IMR-90 (cell line): ENCODE measurements around the gene FRG2.
"Not testable (repeated sequence)": the region's sequence is repeated elsewhere in the genome, so short reads cannot be mapped to it uniquely, and the experiment has no call there.

Experiments used
- CEBPB ChIP-seq: IDR thresholded peaks from 2 replicates; pipeline ENCODE4 v1.6.1; 2012; ENCODE audit warnings: low read depth, low read length, improper control_type of control experiment
- FOS ChIP-seq: fragments of 150-350 bp; IDR thresholded peaks from 2 replicates; pipeline ENCODE4 v1.6.1; 2016; ENCODE audit warnings: low read depth, low read length
- MAFK ChIP-seq: IDR thresholded peaks from 2 replicates; pipeline ENCODE4 v1.6.1; 2012; ENCODE audit warnings: low read depth, low read length, improper control_type of control experiment
- MXI1 ChIP-seq: IDR thresholded peaks from 2 replicates; pipeline ENCODE4 v1.6.1; 2012; ENCODE audit warnings: low read depth, mild to moderate bottlenecking, low read length, moderate library complexity, borderline replicate concordance
- POLR2A ChIP-seq: IDR thresholded peaks from 2 replicates; pipeline ENCODE4 v1.6.1; 2012; ENCODE audit warnings: mild to moderate bottlenecking, low read depth, low read length
- RAD21 ChIP-seq: IDR thresholded peaks from 2 replicates; pipeline ENCODE4 v1.6.1; 2012; ENCODE audit warnings: low read length, improper control_type of control experiment
- RCOR1 ChIP-seq: IDR thresholded peaks from 2 replicates; pipeline ENCODE4 v1.6.1; 2012; ENCODE audit warnings: mild to moderate bottlenecking, low read length, improper control_type of control experiment; ENCODE audit not compliant: insufficient replicate concordance
- RFX5 ChIP-seq: IDR thresholded peaks from 2 replicates; pipeline ENCODE4 v1.8.0; 2012; ENCODE audit warnings: low read depth, mild to moderate bottlenecking, low read length, moderate library complexity
- SMC3 ChIP-seq: fragments of 150-350 bp; IDR thresholded peaks from 2 replicates; pipeline ENCODE4 v1.6.1; 2016; ENCODE audit warnings: low read depth, mild to moderate bottlenecking, antibody characterized with exemption, low read length, moderate library complexity
- TF ChIP-seq, protein P1 (sequence below): conservative IDR thresholded peaks from 2 replicates; pipeline ENCODE4 v1.5.1; 2012; ENCODE audit warnings: mild to moderate bottlenecking, low read depth, low read length, improper control_type of control experiment
- TF ChIP-seq, protein P2 (sequence below): fragments of 150-350 bp; IDR thresholded peaks from 2 replicates; pipeline ENCODE4 v1.6.1; 2017; ENCODE audit warnings: mild to moderate bottlenecking, antibody characterized with exemption, low read length, low read depth

- TF ChIP-seq, protein P1, sequence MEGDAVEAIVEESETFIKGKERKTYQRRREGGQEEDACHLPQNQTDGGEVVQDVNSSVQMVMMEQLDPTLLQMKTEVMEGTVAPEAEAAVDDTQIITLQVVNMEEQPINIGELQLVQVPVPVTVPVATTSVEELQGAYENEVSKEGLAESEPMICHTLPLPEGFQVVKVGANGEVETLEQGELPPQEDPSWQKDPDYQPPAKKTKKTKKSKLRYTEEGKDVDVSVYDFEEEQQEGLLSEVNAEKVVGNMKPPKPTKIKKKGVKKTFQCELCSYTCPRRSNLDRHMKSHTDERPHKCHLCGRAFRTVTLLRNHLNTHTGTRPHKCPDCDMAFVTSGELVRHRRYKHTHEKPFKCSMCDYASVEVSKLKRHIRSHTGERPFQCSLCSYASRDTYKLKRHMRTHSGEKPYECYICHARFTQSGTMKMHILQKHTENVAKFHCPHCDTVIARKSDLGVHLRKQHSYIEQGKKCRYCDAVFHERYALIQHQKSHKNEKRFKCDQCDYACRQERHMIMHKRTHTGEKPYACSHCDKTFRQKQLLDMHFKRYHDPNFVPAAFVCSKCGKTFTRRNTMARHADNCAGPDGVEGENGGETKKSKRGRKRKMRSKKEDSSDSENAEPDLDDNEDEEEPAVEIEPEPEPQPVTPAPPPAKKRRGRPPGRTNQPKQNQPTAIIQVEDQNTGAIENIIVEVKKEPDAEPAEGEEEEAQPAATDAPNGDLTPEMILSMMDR = not testable (repeated sequence)
- not testable (repeated sequence) for TF ChIP-seq RFX5, FOS, MAFK, RCOR1, SMC3, MXI1, POLR2A, CEBPB, RAD21
- TF ChIP-seq, protein P2, sequence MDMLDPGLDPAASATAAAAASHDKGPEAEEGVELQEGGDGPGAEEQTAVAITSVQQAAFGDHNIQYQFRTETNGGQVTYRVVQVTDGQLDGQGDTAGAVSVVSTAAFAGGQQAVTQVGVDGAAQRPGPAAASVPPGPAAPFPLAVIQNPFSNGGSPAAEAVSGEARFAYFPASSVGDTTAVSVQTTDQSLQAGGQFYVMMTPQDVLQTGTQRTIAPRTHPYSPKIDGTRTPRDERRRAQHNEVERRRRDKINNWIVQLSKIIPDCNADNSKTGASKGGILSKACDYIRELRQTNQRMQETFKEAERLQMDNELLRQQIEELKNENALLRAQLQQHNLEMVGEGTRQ = not testable (repeated sequence)
Measured at GRCh38 chr4:190064342-190064741, 37.3 kb upstream of the FRG2 start, which contains the start of gene DBET.
